ENCODE measurements around the gene KRABD2. TPM values are rescaled to one million over a fixed set of nuclear protein-coding genes. Genes with fewer than 3 reads are reported as not detected.
"Not testable (repeated sequence)": the region's sequence is repeated elsewhere in the genome, so short reads cannot be mapped to it uniquely, and the experiment has no call there.

The KRABD2 gene

DNA sequence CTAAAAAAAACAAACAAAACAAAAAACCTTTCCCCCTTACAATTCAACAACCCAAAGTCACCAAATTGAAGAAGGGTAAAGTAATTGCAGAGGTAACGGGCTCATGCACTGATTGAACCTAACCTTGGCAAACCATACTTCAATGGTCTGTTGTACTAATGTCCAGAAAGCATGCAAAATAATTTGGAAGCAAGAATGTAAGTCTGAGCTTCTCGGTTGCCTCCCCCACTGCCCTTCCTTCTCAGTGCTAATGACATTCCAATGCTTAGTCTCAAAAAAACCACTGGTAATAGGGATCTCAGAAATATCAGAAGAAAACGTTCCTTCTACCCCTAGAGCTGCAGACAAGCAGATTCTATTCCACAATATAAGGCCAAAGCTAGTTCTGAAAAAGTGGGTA lies 15.8 kb downstream of the KRABD2 start:
- DNase-seq, result no peak

- no peak for DNase-seq
Observed at GRCh38 chr17:8360260-8360659, 16.2 kb downstream of the KRABD2 start.

DNA sequence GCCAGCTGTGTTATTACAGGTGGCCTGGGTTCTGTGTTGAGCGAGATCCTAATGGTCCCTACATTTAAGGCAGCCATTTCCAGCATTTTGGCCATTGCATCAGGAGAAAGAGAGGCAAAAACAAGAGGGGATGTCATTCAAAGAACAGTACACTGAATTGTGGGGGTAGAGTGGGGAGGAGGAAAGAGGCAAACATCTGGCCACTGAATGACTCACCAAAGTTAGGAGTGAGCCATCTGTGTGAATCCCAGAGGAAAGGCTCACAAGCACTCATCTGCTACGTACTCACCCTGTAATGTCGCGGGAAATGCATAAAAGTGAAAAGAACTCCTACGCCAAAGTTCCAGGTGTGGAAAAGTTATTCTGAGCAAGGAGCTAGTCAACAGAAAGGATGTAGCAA lies 16.7 kb downstream of the KRABD2 start:
- peak; percentile 82 for DNase-seq

DNA sequence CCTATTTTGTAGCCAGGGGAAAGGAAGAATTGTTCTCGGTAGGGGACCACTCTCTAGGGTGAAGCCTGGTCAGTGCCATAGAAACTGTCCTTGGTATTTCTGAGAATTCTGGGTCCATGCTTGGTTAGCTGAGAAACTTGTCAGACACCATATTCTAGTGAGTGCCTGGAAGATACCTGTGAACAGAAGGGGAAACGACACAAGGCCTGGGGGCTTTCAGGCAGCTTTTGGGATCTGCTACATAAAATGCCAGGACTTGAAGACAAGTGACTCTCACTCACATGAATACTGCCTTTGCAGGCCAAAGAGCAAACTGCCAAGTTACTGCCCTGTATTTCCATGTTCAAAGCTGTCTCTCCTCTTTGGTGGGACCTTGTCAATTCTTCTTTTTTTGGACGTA lies 18.6 kb downstream of the KRABD2 start:
- DNase-seq, result no peak

DNA sequence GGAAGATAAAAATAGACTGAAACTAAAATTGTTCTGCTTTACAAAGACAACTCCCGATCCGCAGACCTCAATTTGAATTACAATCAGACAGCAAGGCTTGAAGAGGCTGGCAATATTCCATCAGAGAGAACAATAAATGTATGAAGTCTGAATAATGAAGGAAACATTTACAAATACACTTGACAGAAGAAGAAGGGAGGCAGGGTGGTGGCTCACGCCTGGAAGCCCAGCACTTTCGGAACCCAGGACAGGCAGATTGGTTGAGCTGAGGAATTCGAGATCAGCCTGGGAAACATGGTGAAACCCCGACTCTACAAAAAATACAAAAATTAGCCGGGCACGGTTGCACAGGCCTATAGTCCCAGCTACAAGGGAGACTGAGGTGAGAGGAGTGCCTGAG lies 22.3 kb downstream of the KRABD2 start:
- DNase-seq, result no peak

- DNase-seq, result no peak
Observed at GRCh38 chr17:8353736-8354135, 22.8 kb downstream of the KRABD2 start.

DNA sequence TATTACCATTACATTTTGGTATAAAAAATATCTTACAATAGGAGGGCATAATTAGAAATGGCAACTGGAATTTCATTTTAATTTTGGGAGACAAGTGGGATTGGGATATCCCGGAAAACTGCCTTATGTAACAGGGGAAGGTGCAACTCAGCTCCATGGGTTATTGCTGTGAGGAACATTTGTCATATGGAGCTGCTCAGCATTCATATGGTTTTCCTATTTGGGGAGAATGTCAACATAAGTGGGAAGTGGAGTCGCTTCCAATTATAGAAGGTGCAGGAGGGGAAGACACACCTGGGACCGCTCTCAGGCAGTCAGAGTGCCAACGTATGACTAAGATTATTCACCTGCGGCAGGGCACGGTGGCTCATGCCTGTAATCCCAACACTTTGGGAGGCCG lies 26.2 kb downstream of the KRABD2 start:
- no peak for DNase-seq

GRCh38 chr17:8347001-8347400 lies 29.5 kb downstream of the KRABD2 start:
- DNase-seq, result not testable (repeated sequence)

- DNase-seq, result no peak
Observed at GRCh38 chr17:8345951-8346665, 30.4 kb downstream of the KRABD2 start.

DNA sequence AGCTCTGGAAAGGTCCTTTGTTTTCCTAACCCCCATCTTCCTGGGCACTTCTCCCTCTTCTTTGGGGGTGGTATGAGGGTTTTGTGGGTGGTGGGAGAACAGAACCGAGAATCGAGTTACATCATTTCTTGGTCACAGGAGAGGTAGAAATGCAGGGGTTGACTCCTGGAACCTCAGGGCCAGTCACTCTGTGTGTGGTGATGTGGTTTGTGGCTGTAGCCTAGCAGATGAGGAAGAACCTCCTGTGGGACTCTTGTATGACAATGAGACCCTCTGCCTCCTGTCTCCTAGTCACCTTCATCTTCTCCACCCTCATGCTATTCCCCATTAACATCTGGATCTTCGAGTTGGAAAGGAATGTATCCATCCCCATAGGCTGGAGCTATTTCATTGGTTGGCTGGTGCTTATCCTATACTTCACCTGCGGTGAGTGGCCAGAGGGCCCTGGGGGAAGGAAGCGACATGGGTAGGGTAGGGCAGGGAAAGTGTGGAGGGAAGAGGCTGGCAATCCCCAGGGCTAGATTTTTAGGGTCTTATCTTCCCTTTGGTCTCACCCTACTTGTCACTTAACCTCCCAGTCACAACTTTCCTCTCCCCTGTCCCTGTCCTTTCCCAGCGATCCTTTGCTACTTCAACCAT lies 31.3 kb downstream of the KRABD2 start:
- no peak for DNase-seq

DNA sequence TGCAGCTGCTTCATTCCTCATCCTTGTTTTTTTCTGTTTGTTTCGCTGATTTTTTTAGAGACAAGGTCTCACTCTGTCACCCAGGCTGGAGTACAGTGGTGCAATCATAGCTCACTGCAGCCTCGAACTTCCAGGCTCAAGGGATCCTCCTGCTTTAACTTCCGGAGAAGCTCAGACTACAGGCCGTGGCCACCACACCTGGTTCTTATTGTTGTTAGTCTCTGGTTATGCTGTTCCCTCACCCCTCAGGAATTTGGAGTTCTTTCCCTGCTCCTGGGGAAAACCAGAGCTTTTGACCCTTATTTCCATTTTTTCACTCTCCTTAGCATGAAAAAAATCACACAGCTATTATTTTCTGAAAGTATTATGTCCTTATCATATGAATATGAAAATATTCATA lies 35.0 kb downstream of the KRABD2 start:
- peak; percentile 47 for DNase-seq

GRCh38 chr17:8339540-8339939 lies 37.0 kb downstream of the KRABD2 start, which contains the start of gene ODF4:
TSS of gene ODF4 (plus strand) at chr17:8339840. CDS start at chr17:8340052, 212 bp downstream.
- DNase-seq, result no peak

DNA sequence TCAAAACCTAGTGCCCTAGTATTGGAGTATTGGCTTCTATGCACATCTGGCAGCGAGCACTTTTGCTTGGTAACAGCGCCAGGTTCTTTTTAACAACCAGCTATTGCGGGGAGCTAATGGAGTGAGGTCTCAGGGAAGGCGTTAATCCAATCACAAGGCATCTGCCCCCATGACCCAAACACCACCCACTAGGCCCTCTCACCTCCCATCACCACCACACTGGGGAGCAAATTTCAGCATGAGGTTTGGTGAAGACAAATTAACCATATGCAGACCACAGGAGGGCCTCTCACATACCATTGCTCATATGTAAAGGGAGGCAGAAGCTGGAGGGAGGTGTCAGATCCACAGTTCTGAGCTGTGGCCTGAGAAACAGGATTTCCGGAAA lies 37.8 kb downstream of the KRABD2 start:
- DNase-seq, result no peak

- DNase-seq, result no peak
Observed at GRCh38 chr17:8337802-8338752, 38.4 kb downstream of the KRABD2 start.

DNA sequence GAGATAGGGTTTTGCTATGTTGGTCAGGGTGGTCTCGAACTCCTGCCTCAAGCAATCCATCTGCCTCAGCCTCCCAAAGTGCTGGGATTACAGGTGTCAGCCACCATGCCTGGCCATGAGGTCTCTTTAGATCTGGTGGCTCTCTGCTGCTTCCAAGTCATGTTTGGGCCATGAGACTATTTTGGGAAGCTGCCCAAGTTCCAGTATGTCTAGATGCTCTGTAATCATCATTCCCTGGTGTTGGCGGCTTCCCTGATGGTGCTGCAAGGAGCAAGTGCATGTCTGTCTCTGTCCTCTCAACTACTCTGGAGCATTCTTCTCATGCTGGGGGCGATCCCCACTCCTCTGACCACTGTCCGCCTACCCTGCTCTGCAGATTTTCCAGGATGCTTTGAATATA lies 43.2 kb downstream of the KRABD2 start:
- DNase-seq, result peak; percentile 39

GRCh38 chr17:8332688-8333087 lies 43.8 kb downstream of the KRABD2 start:
- DNase-seq, result peak; percentile 62

GRCh38 chr17:8332128-8332527 lies 44.4 kb downstream of the KRABD2 start:
- no peak for DNase-seq

GRCh38 chr17:8327303-8327649 lies 49.2 kb downstream of the KRABD2 start:
- no peak for DNase-seq

Small RNAs within 50 kb of the gene (small RNA-seq; reads per million reads assigned to genes)
- not detected for gene RF00265 (ENCODE audit: low replicate concordance)

Other genes starting within 250 kb of the KRABD2 start
- 83.3 TPM for gene PER1, start 224.3 kb downstream of the KRABD2 start, total RNA-seq
- gene VAMP2, start 213.8 kb downstream of the KRABD2 start, total RNA-seq, result 17.1 TPM
- gene TMEM107, start 200.3 kb downstream of the KRABD2 start, total RNA-seq, result 5.4 TPM
- gene BORCS6, start 186.5 kb downstream of the KRABD2 start, total RNA-seq, result 7.6 TPM
- gene AURKB, start 166.1 kb downstream of the KRABD2 start, total RNA-seq, result 21.0 TPM
- 6.6 TPM for gene CTC1, start 128.6 kb downstream of the KRABD2 start, total RNA-seq
- 21.3 TPM for gene PFAS, start 127.4 kb downstream of the KRABD2 start, total RNA-seq
- gene RANGRF, start 88.0 kb downstream of the KRABD2 start, total RNA-seq, result 7.5 TPM
- gene SLC25A35, start 81.3 kb downstream of the KRABD2 start, total RNA-seq, result 0.10 TPM
- 15.9 TPM for gene ARHGEF15, start 66.5 kb downstream of the KRABD2 start, total RNA-seq
- not detected for gene ODF4, start 36.9 kb downstream of the KRABD2 start, total RNA-seq
- 4,405 TPM for gene RPL26, start 6.5 kb upstream of the KRABD2 start, total RNA-seq
- gene RNF222, start 21.1 kb upstream of the KRABD2 start, total RNA-seq, result 0.21 TPM
- gene NDEL1, start 59.2 kb upstream of the KRABD2 start, total RNA-seq, result 48.9 TPM